Islet of Langerhans (tissue), 1 donor: Measurements from ENCODE around the gene RAB7A.

Experiments used
- FAIRE-seq: peaks from one replicate; lab custom pipeline; 2011; peaks lifted over from hg19 to GRCh38; lab: Jason Lieb, UNC

The RAB7A gene

DNA sequence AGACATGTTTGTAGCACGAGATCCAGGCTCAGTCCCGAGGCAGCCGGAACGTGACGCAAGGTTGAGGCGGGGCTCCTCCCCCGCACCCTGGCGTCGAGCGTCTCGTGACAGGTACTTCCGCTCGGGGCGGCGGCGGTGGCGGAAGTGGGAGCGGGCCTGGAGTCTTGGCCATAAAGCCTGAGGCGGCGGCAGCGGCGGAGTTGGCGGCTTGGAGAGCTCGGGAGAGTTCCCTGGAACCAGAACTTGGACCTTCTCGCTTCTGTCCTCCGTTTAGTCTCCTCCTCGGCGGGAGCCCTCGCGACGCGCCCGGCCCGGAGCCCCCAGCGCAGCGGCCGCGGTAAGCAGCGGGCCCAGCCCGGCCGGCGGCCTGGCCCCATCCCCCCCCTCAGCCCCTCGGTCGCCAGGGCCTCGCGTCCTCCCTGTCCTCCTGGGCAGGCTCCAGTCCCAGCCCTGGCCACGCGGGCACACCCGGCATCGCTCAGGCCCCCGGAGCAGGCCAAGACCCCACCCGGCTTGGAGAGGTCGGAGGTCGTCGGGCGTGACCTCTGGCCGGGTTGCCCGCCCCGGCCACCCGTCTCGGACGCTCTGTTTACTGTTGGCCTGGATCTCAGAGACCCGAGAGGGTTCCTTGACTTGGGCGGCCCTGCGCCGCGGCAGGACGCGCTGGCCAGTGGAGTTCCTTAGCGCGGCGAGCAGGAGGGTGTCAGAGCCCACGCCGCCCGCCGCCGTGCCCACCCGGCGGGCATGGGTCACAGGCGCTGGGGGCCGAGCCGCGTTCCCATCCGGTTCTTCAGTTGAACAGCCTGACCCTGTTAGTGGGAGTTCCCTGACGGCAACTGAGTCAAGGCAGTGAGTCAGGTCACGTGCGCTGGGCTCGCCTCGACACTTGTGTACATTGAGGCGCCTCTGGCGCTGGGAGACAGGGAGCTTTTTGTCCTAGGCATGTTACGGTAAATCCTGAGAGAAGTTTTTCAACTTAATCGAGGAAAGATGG is at the start of gene RAB7A:
Gene RAB7A (plus strand): TSS at position 161 of the 994 bp plus-strand sequence. CDS start 69,185 bp downstream, outside the sequence.
- FAIRE-seq, result no peak

DNA sequence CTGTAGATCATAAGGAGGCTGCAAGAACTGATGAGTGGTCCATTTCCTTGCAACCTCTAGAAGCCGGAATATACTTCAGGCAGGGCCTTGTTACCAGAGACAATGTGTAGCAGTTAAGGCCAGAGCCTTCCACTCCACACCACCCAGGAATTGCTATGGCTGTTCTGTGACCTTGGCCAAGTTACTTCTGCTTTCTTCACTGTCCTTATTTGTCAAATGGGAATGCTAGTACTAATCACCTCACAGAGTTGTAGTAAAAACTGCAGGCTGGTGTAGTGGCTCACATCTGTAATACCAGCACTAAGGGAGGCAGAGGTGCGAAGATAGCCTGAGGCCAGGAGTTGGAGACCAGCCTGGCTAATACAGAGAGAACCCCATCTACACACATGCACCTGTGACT is 46.6 kb upstream of the RAB7A start:
- no peak for FAIRE-seq

DNA sequence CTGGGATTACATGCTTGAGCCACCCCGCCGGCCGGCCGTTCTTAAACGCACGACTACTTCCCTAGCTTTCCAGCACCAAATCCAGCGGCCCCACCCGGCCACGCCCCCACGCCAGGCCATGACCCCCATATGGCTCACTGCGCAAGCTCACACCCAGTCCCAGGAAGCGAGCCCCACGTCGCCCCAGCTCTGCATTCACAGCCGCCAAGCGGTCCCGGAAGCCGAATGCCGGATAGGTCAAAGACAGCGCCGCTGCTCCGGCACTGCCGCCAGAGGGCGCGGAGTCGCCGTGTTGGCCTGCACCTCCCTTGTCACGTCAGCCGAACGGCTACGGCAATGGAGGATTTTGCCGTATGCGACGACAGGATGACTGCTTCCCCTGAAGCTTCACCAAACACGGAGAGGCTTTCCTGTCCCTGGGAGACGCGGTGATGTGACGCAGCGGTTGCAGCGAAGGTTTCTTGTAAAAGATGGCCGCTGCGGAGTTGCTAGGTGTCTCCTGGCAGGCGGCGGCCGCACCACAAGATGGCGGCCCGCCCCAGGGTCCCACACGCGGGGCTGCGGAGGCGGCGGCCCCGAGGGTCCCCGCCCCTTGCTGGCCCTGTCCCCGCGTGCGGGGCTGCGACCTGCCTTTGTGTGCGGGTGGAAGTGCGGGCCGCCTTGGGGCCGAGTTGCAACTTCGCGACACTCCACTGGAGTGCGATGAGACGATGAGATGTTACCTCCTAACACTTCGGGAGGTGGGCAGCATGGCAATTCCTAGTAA is 45.2 kb upstream of the RAB7A start:
- no peak for FAIRE-seq

DNA sequence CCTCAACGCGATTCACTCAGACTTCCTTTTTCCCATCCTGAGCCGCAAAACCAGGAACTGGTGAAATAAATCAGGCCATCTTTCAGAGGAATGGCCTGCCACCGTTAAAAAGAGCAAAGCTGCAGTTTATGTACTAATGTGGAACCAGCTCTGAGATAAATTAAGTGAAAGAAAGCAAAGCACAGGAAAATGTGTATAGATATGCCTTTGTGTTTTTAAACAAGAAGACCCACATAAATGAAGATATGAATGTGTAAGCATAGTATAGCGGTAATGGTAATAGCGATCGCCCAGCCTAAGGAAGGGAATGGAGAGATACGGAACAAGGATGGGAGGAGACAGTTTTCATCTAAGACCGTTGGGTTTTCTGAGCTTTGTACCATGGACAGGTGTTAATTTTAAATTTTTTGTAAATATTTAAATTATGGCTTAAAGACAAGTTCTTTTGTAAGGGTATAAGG is 44.6 kb upstream of the RAB7A start:
- no peak for FAIRE-seq

DNA sequence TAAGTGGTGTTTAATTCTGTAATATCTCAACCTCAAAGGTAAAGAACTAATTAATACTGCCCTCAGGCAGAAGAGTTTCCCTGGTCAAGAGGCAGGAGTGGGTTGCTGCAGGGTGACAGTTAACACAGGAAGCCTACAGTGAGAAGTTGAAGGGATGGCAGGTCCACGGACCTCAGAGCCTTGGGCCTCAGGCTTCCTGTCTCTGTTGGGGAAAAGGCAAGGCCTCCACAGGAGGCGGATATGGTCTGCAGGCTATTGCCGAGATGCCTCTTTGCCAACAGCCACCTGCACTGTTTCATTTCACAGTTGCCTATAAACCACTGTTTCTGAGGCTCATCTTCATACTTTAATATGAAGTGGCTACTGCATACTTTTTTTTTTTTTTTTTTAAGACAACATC is 42.0 kb upstream of the RAB7A start:
- no peak for FAIRE-seq

DNA sequence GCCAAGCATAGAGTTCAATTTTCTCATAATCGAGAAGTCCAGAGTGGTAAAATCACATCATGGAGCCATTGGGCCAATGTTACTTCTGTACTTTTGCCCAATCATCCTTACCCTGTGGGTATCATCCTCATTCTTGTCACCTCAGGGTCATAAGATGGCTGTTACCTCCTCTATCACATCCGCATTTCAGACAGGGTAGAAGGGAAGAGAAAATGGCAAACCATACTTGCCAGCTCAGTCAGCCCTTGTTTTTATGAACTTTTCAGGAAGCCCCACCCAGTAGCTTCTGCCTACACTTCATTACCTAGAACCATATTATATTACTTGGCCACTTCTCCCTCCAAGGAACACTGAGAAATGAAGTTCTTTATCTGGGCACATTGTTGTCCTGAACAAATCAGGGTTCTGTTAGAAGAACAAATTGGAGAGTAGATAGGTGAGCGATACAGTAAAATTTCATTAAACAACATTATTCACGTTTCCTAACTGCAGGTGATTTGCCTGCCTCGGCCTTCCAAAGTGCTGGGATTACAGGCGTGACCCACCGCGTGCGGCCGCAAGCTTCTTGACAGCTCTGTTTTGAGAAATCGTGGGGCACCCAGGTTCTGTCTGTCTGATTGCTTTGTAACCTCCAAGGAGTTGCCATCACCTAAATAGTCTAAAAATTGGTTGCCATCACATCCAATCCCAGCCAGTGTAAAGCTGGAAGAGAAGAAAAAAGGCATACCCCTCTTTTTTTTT is 40.8 kb upstream of the RAB7A start:
- FAIRE-seq, result no peak

DNA sequence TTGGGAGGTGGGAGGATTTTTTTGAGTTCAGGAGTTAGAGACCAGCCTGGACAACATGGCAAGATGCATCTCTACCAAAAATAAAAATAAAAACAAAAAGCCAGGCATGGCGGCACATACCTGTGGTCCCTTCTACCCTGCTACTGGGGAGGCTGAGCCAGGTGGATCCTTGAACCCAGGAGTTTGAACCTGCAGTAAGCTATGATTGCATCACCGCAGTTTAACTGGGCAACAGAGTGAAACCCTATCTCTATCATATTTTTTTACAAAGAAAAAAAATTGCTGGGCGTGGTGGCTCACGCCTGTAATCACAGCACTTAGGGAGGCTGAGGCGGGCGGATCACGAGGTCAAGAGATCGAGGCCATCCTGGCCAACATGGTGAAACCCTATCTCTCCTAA is 39.5 kb upstream of the RAB7A start:
- FAIRE-seq, result no peak

DNA sequence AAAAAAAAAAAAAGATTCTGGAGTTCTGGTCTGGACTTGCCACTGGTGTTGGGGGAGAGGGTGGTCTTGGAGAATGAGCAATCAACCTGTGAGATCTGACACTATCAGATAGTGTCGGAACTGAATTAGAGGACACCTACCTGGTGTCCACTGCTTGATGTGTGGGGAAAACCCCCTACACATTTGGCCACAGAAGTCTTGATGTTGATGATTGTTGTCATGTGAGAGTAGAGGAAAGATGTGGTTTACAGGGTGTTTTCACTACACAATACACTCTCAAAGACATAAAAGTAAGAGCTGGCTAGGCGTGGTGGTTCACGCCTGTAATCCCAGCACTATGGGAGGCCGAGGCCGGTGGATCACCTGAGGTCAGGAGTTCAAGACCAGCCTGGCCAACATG is 36.9 kb upstream of the RAB7A start:
- no peak for FAIRE-seq

DNA sequence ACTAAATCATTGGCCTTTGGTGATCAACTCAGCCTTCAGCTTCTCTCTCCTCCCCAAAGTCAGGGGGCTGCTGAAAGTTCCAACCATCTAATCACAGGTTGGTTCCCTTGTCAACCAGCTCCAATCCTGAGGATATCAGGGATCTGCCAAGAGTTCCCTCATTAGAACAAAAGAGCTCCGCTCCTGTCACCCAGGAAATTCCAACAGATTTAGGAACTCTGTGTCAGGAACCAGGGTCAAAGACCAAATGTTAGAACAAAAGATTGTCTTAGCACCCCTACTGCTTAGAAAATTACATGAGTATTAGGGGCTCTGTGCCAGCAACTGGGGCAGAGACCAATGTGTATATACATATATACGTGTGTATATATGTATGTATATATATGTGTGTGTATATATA is 32.3 kb upstream of the RAB7A start:
- no peak for FAIRE-seq

DNA sequence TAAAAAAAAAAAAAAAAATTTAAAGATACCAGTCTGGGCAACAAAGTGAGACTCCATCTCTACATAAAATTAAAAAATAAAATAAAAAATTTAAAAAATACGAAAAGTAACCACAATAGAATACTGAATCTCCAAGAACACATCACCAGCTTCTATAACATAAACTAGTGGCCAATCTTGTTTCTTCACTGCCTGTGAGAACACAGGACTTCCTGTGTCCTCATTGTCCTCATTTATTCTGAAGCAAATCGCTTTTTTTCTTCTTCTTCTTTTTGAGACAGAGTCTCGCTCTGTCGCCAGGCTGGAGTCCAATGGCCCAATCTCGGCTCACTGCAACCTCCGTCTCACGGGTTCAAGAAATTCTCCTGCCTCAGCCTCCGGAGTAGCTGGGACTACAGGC is 28.6 kb upstream of the RAB7A start:
- FAIRE-seq, result no peak

DNA sequence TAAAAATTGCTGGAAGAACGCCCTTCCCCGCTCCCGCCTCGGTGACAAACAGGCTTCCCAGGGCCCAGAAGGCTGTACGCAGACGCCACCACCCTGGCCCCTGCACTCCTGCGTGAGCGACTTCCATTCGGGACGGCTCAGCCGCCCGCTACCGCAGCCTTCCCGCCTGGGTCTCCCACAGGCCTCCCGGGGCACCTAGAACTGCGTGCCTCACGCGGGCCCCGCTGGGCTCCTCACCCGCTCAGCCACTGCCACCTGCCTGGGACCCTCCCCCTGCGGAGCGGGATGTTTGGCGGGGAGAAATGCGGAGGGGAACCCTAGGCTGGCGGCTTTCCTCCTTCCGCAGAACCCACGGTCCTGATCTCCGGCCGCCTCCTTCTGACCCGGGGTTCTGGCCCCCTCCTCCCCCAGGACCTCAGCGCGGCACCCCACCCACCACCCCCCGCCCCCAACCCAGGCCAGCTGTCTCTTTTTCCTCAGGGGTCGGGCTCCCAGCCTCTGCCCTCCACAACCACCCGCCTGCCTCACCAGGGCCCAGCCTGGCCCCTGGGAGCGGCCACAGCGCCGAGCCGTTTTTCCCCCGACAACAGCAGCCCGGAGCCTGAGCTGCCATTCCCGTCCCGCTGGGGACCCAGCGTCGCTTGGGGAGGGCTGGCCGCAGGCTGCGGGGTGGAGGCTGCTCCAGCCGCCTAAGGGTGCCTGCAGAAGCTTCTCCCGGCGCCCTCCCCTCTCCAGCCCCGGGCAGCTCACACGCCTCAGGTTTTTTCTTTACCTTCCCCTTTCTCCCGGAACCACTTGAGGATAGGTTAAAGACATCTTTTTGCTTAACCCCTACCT is 27.6 kb upstream of the RAB7A start:
- no peak for FAIRE-seq

DNA sequence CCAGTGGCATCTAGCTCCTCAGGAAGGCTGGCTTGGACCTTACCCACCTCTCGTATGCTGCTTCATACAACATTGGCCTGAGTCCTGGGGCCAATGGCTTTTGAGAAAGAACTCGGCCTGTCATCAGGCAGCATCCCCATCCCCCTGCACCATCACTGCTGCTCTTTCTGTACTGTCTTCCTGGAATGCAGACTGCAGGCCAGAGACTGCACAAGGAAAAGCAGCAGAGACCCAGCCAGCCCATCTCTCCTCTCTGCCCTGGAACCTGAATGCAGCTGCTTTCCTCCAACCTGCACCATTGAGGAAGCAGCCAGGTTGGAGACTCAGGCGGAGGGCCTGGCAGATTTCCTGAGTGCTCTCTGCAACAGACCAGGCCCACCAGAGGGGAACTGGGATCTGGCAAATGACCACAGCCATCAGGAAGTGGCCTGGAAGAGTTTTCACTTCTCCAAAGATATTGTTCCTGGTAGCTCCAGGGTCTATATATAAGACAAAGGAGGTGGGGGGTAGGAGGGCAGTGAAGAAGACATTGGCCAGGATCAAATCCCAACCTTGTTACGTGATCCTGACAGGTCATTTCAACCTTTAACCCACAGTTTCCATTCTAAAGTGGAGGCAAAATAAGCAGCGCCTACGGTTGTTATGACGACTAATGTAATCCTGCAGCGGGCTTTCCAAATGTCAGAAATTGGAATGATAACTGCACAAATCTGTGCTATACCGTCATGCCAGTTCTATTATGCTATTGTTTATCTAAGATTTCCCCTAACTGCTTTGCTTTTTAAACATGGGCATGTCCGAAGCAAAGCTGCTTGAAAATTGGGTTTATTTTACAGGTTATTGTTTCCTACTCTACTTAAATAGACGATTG is 24.4 kb upstream of the RAB7A start:
- no peak for FAIRE-seq

DNA sequence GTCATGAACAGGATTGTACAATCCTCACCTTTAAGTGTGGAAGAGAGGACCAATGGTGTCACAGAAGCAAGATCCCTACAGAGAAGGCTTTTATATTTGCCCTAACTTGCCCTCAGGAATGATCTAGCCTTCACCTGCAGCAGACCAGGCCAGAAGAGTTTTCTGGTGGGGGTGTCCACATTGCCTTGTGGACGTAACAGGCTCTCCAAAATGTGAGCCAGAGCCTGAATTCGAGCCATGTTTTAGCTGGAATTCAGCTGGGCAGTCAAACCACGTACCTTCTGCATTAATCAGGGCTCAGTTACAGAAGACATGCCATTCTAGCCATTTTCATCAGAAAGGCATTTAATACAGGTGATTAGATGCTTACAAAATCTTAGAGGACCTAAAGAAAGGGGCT is 23.6 kb upstream of the RAB7A start:
- no peak for FAIRE-seq

DNA sequence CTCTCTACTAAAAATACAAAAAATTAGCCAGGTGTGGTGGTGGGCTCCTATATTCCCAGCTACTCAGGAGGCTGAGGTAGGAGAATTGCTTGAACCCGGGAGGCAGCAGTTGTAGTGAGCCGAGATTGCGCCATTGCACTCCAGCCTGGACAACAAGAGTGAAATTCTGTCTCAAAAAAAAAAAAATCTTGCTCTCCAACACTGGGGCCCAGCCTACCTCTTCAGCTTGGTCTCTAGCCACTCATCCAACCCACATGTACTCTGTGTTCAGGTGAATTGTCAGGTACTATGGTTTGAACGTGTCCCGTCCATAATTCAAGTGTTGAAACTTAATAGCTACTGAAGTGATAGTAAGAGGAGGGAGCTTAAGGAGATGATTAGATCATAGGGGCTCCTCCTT is 22.4 kb upstream of the RAB7A start:
- FAIRE-seq, result no peak

DNA sequence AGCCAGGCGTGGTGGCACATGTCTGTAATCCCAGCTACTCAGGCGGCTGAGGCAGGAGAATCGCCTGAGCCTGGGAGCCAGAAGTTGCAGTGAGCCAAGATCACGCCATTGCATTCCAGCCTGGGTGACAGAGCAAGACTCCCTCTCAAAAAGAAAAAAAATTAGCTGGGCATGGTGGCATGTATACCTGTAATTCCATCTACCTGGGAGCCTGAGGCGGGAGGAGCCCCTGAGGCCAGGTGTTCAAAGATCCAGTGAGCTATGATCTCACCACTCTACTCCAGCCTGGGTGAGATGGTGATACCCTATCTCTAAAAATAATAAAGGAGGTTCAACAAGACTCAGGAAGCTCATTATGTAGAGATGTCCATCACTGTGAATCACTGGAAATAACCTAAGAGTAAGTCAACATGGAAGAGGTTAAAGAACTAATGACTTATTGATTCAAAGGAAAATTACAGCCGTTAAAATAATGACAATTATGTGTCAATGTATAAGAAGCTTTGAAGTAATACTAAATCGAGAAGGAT is 19.8 kb upstream of the RAB7A start:
- no peak for FAIRE-seq

DNA sequence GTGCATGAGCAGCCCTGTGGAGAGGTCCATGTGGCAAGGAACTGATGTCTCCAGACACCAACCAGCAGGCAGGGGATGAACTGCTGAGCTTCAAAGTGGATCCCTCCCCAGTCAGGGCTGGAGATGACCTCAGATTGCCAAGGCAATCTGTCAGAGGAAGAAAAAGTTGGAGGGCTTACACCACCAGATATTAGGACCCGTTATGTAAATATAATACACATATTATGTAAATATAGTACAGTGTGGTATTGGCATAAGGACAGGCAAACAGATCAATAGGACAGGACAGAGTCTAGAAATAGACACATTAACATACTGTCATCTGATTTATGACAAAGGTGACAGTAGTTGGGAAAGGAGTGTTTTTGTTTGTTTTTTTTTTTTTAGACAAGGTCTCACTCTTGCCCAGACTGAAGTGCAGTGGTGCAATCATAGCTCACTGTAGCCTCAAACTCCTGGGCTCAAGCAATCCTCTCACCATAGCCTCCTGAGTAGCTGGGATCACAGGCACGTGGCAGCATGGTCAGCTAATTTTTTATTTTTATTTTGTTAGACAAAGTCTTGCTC is 18.0 kb upstream of the RAB7A start:
- no peak for FAIRE-seq

DNA sequence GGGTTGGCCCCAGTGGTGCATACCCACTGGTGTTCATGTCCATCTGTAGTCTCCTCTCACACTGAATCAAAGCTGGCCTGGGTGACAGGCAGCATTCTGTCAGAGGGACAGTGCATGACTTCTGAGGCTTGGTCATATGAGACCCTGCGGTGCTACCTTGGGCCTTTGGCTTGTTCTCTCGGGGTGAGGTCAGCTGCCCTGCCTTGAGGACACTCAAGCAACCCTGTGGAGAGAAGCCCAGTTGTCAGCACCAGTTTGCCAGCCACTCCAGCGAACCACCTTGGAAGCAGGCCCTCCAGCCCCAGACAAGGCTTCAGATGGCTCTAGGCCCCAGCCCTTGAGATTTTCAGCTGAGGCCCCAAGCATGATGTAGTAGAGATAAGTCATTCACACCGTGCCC is 16.9 kb upstream of the RAB7A start:
- no peak for FAIRE-seq

DNA sequence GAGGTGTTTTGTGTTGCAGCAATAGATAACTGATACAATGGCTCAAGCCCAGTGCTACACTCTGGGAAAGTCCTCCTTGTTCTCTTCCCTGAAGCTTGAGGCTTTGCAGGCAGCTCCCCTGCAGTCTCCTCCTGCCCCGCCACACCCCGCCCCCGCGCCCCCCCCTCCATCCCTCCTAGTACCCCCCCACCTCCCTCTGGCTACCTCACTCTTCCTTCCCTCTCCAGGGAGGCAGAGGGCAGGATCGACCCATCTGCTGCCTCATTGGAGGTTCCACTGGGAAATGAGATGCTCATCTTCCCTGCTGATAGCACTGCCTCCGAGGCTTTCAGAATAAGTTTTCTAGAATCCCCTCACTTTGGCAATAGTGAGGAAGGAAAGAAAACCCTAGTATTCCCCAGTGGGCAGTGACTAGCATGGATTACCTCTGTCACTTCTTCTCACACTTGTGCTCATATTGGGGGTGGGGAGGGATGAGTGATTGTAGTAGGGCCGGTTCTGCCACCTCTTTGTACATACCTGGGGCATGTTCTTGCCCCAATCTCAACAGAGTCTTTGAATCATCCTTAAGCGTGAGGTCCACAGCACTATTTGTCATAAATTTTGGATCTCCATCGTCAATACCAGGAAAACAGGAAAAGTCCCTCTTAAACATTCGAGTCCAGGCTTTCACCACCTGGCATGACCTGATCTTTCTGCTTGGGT is 16.3 kb upstream of the RAB7A start:
- no peak for FAIRE-seq

DNA sequence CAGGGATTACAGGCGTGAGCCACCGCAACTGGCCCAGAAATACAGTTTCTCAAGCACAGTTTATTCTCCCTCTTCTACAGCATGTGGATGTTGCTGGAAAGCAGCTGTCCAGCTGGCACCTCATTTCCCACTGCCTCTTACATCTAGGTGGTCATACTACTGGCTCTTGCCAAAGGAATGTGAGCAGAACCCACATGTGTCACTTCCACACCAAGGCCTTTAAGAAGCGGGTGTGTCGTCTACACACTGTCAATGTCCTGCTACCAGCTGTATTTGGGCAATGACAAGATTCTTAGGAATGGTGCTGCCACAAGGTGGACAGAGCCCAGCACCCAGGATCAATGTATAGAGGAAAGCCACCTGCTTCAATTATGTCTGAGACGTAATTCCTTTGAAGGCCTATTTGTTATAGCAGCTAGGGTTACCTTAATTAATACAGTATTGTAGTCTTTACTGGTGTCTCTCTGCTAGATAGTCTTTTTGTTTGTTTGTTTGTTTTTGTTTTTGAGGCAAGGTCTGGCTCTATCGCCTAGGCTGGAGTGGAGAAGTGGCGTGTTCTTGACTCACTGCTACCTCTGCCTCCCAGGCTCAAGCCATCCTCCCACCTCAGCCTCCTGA is 15.1 kb upstream of the RAB7A start:
- FAIRE-seq, result no peak
